T-helper 1 cell (primary cell): ENCODE measurements around the gene CHAF1B.
"Not testable (repeated sequence)": the region's sequence is repeated elsewhere in the genome, so short reads cannot be mapped to it uniquely, and the experiment has no call there.

Source experiments
- DNase-seq, 5 donors: peaks; one replicate each; pipeline ENCODE4 v3.0.0-alpha.2; 2012 to 2020

The CHAF1B gene

DNA sequence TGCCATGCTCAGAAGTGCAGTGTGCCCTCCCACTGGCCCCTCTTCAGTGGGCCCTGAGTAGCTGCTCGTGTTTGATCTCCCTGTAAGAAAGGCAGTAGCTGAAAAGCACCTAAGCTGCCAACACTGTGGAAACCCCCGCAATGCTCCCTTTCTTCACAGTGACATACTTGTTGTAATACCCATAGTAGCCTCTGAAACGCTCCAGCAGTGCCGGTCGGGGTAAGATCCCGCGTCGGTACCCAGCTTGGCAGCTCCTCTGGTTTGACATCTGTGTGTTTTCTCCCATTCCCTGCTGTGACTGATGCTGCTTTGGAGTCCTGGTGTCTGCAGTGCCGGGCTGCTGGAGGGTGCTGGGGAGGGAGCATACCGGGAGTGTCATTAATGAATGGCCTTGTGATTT, 3.6 kb downstream of the CHAF1B start:
- DNase-seq, result no peak

DNA sequence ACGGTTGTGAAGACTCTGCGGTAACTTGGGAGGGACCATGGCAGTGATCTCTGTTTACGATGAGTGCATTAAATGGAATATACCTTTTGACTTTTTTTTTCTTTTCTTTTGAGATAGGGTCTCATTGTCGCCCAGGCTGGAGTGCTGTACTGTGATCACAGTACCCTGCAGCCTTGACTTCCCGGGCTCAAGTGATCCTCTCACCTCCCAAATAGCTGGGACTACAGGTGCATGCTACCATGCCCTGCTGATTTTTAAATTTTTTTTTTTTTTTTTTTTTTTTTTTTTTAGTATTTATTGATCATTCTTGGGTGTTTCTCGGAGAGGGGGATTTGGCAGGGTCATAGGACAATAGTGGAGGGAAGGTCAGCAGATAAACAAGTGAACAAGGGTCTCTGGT, 6.5 kb downstream of the CHAF1B start:
- not testable (repeated sequence) for DNase-seq

DNA sequence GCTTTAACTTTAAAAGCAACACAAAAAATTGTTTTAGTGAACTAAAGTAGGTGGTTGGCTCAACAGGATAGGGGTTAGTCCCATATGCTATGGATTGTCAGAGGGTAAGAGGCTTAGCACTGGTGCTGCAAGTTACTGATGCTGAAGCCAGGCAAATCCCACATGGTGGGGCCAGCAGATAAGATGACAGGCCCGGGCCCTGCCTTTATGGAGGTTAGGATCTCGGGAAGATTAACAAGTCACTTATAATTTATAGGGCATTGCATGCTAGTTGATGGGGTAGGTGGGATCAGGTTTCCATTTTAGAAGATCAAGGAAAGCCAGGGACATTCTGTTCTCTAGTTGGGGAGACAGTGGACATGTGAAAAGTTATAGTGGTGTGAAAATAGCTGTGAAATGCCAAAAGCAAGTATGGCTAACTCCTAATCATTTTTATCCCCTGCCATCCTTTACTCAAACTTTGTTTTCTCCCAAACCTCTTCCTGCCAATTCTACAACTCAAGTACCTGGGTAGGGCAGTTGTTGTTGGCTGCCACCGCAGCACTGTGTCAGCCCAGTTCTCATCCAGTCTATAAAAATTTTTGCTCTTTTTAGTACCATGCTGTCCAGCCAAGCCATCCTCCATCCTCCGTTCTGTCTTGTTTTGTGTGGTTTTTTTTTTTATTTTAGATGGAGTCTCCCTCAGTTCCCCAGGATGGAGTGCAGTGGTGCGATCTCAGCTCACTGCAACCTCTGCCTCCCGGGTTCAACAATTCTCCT, 10.3 kb downstream of the CHAF1B start:
- DNase-seq, result no peak

DNA sequence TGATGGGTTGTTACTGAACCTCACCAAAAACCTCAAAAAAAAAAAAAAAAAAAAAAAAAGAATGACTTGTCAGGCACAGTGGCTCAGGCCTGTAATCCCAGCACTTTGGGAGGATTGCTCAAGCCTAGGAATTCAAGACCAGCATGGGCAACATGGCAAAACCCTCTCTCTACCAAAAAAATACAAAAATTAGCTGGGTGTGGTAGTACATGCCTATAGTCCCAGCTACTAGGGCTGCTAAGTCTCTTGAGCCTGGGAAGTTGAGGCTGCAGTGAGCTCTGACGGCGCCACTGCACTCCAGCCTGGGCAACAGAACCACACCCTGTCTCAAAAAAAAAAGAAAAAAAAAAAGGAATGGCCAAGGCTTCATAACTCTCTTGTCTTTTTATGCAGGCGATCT, 11.1 kb downstream of the CHAF1B start:
- no peak for DNase-seq

DNA sequence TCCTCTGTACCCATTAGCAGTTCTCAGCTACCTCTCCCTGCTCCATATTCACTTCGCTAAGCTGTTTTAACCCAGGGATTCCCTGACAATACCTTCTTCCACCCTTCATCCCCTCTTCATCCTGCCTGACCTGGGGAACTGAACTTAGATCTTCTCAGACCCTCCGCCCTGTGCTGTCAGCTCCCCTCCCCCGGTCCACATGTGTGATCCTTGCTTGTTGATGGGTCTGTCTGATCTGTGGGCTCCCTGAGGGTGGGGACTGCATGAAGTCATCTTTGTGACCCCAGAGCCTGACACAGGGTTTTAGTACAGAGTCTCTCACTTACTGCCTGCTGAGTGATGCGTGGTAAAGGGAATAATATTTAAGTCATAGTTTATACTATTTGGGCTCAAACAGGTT, 11.8 kb downstream of the CHAF1B start:
- no peak for DNase-seq

DNA sequence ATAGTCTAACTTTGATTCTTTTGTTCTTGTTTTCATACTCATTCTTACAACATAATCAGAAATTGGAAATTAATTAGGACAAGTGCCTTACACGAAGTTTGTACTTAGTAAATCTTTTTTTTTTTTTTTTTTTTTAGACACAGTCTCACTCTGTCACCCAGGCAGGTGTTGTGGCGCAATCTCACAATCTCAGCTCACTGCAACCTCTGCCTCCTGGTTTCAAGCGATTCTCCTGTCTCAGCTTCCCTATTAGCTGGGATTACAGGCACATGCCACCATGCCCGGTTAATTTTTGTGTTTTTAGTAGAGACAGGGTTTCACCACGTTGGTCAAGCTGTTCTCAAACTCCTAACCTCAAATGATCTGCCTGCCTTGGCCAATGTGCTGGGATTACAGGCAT, 12.4 kb downstream of the CHAF1B start:
- no peak for DNase-seq

DNA sequence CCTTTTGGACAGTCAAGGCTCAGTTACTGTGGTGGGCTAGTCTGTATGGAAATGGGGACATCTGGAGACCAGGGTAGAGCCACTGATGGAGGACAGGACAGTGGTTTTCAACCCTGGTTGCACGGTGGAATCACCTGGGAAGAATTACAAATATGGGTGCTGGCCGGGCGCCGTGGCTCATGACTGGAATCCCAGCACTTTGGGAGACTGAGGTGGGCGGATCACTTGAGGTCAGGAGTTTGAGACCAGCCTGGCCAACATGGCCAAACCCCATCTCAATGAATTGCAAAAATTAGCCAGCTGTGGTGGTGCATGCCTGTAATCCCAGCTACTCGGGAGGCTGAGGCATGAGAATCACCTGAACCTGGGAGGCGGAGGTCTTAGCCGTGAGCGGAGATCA, 14.5 kb downstream of the CHAF1B start:
- DNase-seq, result not testable (repeated sequence)

DNA sequence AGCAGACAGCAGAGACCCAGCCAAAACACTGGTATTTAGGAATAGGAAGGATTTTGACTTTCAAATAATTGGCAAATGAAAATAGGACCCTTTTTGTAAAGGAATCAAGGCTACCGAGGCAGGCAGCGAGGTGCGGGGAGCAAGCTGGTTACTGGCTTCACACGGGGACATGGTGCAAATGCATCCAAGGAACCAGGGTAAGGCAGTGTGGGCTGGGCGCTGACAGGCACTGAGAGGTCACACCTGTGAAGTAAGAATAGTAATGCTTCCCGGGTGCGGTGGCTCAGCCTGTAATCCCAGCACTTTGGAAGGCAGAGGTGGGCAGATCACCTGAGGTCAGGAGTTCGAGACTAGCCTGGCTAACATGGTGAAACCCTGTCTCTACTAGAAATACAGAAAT, 15.5 kb downstream of the CHAF1B start:
- DNase-seq, result no peak

DNA sequence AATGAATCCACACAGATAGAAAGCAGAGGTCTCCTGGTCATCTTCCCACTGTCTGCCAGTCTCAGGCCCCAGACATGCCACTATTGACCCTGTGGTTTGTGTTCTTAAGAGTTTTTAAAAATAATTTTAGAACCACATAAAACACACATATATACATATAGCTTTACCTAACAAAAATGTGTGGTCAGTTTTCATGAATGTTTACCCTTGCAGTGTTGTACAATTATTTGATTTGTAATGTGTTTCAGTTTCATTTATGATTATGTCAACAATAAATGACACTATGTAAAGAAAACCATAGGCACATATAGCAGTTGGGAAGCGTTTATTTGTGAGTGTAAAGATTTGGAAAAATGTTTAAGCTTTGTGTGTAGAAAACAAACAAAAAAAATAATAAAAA, 17.1 kb downstream of the CHAF1B start:
- DNase-seq, result no peak

DNA sequence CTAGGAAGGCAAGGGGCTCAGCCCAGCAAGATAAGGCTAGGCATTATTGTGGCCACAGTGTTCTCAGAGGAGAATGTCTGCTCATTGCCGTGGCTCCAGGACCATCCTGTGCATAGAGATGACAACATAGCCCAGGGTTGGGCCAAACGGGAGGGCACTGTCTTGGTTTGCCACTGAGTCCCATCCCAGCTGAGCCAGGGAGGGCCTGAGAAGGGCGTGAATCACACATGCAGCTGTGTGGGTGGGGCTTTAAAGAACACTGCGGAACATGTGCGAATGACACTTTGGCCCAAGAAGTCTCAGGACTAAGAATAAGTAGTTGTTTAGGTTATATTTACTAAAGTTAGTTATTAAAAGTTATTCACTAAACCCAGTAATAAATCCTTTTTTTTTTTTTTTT, 18.5 kb downstream of the CHAF1B start:
- no peak for DNase-seq

DNA sequence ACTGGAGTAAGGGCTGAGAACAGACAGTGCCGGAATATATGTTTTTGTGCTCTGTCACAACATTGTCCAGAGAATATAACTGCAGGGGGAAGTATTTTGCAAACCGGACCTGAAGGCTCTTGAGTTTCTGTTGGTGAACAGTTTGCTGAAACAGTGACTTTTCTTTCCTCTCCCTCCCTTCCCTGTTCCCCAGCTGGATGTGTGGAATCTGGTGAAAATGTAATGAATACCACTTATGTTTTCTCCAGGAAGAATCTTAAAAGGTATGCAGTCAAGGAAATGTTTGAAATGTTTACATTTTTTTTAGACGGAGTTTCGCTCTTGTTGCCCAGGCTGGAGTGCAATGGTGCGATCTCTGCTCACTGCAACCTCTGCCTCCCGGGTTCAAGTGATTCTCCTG, 23.4 kb downstream of the CHAF1B start:
- DNase-seq, result no peak

DNA sequence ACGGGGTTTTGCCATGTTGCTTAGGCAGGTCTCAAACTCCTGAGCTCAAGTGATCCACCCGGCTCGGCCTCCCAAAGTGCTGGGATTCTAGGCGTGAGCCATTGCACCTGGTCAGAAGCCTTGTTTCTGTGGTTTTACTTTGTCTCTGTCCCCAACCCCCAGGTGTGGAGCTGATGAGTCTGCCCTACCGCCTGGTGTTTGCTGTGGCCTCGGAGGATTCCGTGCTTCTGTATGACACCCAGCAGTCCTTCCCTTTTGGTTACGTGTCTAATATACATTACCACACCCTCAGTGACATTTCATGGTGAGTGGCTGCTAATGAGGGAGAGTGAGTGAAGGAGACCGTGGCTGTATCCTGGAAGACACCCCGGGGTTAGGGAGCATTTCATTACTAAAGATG, 26.1 kb downstream of the CHAF1B start:
- no peak for DNase-seq

DNA sequence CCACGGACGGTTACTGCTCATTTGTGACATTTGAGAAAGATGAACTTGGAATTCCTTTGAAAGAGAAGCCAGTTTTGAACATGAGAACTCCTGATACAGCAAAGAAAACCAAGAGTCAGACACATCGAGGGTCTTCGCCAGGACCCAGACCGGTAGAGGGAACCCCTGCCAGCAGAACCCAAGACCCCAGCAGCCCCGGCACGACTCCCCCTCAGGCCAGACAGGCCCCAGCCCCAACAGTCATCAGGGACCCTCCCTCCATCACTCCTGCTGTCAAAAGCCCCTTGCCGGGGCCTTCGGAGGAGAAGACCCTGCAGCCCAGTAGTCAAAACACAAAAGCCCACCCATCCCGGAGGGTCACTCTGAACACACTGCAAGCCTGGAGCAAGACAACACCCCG, 27.7 kb downstream of the CHAF1B start:
- DNase-seq, result no peak

DNA sequence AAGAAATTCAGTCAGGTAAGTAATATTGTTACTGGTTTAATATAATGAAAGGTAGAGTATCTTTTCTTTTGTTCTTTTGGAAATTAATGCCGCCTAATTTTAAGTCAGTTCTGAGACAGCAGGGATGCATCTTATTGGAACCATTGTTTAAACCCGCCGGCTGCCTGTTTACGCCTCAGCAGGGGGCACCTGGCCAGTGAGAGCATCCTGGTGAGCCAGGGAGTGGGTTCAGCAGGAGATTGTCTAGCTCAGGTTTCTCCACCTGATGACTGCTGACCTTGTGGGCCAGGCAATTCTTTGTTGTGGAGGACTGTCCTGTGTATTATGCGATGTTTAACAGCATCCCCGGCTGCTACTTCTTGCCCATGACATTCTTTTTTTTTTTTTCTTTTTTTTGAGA, 30.2 kb downstream of the CHAF1B start:
- no peak for DNase-seq

DNA sequence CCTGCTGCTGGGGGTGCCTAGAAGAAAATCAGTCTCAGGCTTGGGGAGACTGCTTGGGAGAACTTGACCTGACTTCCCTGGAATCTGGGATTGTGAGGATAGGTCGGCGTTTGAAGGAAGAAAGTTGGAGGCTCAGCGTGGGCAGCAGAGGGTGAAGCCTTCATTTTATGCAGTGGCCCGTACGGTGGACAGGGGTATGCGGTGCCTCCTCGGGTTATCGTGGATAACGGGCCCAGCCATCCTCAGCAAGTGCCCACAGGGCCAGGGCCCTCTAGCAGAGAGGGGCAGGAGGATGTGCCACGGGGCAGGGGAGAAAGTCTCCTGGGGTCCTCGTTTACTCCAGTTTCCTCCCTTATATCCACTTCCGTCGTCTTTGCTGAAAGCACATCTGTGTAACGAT, 34.0 kb downstream of the CHAF1B start:
- DNase-seq, result no peak

DNA sequence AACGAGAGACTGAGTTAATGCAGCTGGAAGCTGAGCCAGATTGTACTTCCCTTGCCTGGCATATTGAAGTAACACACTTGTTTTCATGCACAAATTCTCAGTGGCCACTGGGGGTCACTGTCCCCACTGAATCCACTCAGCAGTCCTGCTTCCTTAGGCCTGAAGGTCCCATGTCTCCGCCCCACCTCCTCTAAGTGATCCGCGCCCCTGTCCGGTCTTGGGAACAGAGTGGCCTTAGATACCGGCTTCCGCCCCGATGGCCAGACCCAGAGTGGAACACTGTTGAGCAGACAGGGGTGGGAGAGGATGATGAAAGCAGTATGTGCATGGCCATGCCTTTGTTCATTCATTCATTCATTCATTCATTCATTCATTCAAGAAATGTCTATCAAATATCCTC, 34.8 kb downstream of the CHAF1B start:
- DNase-seq, result peak in 2 of 5 donors; percentile 10 to 45

DNA sequence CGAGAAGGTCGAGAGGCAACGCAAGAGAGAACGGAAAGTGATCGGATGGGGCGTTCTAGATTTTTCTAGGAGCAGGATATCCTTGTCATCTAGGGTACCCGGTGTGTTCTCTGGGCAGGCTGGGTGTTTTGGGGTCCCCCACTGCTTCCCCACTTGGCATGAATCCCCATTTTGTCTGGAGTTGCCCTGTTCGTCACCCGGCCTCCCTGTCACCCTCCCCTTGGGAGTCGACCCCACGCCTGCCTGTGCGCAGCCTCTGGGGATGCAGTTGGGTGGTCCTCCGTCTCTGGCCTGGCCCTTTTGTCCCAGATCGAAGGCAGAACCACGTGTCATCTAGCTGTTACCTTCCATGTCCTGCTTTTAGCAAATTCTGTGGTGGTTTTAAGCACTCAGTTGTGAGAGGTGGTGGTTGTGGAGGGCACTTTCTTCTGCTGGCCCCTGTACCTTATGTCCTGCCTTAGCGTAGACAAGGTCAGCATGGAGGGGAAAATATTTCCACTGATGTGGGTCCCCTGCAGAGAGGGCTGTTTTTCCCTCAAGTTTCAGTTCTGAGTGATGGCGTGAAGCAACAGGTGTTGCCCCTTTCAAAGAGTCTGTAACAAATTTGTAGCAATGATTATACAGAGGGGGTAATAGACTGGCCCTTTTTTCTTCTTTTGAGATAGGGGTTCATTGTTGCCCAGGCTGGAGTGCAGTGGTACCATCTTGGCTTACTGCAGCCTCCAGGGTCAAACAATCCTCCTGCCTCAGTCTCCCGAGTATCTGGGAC, 35.6 kb downstream of the CHAF1B start:
- no peak for DNase-seq

DNA sequence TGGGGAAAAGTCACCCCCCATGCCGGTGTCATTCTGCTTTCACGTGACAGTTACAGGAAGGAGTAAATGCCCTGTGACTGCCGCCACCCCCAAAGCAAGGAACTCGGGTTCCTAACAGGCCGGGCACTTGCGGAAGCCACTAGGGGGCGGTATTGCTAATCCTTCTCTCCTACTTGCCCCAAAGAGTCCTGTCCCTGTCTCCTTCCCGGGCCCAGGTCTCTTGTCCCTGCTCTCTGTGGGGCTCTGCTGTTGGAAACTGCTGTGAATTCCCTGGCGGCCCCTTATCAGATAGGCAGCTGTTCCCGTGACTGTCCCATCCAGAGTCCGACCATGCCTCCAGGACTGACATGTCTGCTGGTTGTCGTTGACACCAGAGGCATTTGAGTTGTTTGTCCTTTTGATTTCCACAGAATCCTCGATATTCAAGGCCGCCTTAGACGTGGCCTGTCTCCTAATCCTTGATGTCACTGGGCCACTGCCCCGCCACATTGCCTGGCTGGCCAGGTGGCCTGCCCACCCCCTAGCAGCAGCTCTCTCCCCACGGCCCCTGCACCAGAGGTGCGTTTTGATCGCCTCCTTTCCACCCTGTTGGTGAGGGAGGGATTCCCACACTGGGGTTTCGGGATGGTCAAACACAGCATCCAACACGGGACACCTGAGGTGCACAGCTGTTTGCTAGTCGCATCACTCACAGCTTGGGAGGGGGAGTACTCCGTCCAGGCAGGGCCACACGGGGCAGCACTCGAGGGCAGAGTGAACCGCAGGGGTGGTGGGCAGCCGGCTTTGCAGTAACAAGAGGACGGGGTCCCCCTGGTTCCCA, 37.3 kb downstream of the CHAF1B start:
- peak in 1 of 5 donors; percentile 20 for DNase-seq

DNA sequence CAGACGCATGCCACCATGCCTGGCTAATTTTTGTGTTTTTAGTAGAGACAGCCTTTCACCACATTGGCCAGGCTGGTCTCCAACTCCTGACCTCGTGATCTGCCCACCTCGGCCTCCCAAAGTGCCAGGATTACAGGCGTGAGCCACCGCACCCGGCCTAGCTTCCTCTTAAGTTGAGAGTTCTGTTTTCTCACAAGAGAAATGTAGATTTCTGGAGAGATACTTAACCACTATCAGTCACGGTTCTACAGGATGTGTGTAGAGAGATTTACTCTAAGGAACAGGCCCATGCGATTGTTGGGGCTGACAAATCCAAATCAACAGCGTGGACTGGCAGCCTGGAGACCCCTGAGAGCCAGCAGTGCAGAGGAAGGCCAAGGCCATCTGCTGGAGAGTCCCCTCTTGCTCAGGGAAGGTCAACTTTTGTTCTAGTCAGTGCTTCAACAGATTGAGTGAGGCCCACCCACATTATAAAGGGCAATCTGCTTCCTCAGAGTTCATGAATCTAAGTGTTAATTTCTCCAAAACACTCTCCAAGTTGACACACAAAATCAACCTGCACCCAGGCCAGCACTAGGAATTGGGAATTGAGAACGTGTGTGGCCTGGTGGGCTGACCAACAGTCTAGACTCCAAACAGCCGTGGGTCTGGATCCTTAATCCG, 38.7 kb downstream of the CHAF1B start:
- no peak for DNase-seq

DNA sequence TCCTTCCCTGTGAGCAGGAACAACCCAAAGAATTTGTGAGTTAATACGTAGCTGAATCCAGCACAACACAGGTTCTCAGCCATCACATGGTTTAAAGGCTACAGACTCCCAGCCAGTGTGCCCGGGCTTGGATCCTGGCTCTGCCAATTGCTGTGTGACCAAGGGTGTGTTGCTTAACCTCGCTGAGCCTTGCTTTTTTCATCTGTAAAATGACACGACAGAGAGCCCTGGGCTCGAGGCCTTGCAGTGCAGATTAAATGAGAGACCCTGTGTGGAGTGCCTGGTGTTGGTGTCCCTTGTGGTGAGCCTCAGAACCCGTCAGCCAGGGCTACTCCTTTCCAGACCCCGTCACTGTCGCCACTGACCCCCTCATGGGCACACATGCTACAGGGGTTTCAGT, 39.4 kb downstream of the CHAF1B start:
- DNase-seq, result no peak

DNA sequence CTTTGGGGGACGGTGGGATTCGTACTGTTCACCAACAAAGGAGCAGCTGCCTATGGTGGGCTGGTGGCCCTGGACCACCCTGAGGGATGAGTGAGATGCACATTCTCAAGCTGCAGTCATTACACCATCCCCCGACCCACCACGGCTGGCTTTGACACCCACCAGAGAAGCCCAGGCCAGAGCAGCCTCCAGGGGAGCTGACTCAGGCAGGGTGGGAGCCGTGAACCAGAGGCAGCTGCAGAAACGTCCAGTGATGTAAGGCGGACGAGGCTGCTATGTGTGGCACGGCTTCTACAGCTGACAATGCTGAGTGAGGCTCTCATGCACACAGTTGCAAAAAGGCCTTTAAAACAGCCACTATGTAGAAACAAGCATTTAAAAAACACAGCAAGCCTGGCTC, 40.1 kb downstream of the CHAF1B start:
- no peak for DNase-seq

DNA sequence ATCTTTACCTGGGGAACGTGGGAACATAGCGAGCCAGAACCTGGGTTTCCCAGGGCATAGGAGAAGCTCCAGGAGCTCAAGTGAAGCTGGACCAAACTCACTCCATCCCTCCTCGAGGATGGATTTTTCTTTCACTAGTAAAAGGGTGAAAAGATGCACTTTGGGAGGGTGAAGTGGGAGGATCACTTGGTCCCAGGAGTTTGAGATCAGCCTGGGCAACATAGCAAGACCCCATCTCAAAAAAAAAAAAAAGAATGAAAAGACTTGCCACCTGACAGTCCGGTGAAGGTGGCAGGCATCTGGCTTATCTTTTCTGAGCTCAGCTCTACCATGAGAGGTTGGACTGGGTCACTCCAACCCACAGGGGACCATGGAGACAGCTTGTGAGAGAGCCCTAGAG, 42.3 kb downstream of the CHAF1B start:
- DNase-seq, result no peak
